Loucy (cell line): Measurements from ENCODE around the gene ARHGAP10.

Source experiments
- EZH2phosphoT487 ChIP-seq: fragments of 200-600 bp; IDR thresholded peaks from 2 replicates; pipeline ENCODE4 v1.6.1; 2018; ENCODE audit warnings: antibody characterized with exemption, mild to moderate bottlenecking, moderate library complexity, borderline replicate concordance
- TF ChIP-seq, protein P1 (sequence below): fragments of 200-600 bp; sonication (generic); conservative IDR thresholded peaks from 2 replicates; pipeline ENCODE4 v1.5.1; 2014; ENCODE audit warnings: mild to moderate bottlenecking, antibody characterized with exemption, low read length

DNA sequence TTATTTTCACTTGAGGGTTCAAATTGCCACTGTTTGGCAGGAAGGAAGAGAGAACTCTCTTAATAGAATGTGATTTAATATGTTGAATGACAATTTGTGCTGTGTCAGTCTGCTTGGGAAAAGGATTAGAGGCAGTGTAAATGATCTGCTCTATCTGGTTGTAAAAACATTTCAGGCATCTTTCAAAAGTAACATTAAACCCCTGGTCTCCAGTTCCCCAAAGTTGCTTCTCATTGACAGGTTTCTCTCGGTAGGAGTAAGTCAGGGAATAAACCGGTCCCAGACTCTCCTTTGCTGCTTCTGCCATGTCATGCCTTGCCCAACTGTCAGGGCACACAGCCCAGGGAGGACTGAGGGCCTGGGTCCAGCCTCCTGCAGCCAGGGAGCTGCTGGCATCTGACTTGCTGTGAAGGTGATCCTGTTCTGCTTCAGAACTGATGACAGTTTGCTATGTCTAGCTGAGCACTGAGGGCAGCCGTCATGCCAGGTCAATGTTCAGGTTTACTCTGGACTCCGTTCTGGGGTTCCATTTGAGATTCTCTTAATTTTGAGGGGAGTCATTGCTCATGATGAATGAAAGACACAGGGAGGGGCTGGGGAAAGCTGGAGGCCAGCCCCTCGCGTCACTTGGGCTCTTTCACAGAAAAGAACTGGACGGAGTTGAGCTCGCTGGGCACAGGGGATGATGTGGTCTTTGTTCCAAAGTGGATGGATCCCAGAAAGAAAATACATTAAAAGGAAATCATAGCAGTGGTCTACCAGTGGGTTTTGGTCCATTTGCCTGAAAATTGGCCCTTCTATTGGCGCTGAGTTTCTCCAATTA, 312.4 kb downstream of the ARHGAP10 start:
- TF ChIP-seq, protein P1, sequence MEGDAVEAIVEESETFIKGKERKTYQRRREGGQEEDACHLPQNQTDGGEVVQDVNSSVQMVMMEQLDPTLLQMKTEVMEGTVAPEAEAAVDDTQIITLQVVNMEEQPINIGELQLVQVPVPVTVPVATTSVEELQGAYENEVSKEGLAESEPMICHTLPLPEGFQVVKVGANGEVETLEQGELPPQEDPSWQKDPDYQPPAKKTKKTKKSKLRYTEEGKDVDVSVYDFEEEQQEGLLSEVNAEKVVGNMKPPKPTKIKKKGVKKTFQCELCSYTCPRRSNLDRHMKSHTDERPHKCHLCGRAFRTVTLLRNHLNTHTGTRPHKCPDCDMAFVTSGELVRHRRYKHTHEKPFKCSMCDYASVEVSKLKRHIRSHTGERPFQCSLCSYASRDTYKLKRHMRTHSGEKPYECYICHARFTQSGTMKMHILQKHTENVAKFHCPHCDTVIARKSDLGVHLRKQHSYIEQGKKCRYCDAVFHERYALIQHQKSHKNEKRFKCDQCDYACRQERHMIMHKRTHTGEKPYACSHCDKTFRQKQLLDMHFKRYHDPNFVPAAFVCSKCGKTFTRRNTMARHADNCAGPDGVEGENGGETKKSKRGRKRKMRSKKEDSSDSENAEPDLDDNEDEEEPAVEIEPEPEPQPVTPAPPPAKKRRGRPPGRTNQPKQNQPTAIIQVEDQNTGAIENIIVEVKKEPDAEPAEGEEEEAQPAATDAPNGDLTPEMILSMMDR = no peak
- TF ChIP-seq EZH2phosphoT487 = no peak
